GM18951 (cell line): Measurements from ENCODE around the gene KREMEN2.
A peak's percentile ranks its signal among the peaks of the same experiment; 100 is the strongest.

Experiments used
- POLR2A ChIP-seq: IDR thresholded peaks from 4 replicates; pipeline ENCODE4 v1.6.1; 2011; ENCODE audit warnings: mild to moderate bottlenecking; ENCODE audit not compliant: insufficient read length, insufficient read depth; ENCODE audit errors: extremely low read depth
- in situ Hi-C: fragments of 300-500 bp; cut with MboI; formaldehyde crosslinking; loops from one replicate; pipeline ENCODE4 v1.12.0; 2022; ENCODE audit warnings: low sequenced_read_pairs, mixed read lengths, inconsistent platforms; ENCODE audit not compliant: unreplicated experiment

The KREMEN2 gene

DNA sequence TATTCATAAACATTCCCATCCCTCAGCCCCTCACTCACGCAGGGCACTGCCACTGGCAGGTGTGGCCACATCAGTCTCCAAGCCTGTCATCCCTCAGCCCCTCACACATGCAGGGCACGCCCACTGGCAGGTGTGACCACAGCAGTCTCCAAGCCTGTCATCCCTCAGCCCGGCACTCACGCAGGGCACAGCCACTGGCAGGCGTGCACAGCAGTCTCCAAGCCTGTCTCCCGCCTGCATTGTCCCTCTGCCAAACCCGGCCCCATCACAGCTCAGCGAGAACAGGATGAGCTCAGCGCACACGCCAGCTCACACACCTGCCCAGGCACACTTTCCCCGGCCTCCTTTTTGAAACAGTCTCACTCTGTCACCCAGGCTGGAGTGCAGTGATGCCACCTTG is 11.4 kb upstream of the KREMEN2 start:
- TF ChIP-seq POLR2A = no peak
- in situ Hi-C loops = no loop called here

DNA sequence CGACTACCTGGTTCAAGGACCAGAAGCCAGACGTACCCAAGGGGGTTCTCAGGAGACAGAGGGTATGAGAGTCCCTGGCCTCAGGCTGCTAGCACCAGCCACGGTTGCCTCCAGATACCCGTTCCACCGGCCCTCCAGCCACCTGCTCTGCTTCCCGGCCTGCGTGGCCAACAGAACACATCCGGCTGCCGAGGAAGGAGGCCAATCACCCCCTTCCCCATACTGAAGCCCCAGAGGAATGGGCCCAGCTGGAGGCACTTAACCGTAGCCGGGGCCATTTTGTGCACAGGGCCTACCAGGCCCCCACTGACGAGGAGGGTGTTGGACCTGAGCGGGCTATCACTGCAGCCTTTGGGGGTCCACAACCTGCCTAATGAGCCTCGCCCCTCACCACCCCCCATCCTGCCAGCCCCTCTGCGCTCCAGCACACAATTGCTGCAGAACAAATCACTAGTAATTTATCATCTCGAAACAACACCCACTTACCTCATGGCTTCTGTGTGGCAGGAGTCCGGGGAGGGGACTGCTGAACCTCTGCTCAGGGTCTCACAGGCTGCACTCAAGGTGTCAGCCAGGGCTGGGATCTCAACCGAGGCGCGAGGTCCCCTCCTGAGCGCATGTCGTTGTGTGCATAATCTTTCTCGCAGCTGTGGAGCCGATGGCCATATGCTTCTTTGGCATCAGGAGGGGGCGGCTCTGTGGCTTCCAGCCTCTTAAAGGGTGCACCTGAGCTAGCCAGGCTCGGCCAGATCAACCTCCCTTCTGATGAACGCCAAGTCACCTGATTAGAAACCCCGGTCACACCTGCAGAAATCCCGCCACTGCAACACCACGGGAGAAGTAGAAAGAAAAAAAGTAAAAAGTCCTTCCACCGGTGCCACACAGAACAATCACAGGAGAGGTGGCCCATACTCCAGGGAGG is 10.1 kb upstream of the KREMEN2 start:
- no peak for TF ChIP-seq POLR2A
- in situ Hi-C loops = no loop called here

DNA sequence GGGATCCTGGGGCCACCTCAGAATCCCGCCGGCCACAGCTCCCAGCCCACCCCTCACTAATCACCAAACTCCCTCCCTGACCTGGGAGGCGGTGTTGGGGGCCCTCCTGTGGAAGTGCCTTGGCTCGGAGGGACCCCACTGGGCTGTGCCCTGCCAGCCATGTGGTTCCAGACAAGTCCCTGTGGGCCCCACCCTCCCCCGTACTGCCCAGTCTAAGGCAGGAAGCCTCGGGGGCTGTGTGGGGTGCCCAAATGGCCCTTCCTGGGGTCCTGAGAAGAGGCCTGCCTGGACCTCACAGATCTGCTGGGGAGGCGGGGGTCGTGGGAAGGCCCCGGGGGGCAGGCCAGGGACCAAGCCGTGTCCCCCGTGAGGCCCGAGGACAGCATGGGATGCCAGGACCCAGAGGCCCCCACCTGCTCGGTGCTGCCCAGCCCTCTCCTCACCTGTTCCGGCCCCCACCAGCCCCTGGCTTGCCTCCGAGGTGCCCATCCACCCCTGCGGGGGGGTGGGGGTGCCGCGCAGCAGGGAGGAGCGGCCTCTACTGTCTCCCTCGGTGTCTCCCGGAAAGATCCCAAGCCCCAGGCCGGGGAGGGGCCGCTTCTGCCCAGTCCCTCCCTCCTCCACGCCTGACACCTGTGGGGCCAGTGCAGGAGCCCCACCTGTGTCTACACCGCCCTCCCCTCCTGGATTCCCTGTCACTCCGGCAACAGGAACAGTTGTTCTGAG is 9.3 kb upstream of the KREMEN2 start:
- no peak for TF ChIP-seq POLR2A
- in situ Hi-C loops = no loop called here

DNA sequence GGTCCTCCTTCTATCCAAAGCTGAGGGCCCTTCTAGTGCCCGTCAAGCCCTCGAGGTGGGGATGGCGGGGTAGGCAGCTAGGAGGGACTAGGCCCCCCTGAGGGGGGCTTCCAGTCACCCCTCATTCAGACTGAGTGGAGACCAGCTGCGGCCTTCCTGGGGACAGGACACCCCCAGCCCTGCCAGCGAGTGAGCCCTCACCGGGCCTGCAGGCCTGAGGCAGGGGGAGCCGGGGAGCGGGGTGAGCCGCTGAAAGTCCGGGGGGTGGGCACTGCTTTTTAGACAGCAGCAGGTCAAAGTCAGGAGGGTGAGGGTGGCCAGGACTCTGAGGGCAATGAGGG is 8.7 kb upstream of the KREMEN2 start:
- no peak for TF ChIP-seq POLR2A
- in situ Hi-C loops = no loop called here

DNA sequence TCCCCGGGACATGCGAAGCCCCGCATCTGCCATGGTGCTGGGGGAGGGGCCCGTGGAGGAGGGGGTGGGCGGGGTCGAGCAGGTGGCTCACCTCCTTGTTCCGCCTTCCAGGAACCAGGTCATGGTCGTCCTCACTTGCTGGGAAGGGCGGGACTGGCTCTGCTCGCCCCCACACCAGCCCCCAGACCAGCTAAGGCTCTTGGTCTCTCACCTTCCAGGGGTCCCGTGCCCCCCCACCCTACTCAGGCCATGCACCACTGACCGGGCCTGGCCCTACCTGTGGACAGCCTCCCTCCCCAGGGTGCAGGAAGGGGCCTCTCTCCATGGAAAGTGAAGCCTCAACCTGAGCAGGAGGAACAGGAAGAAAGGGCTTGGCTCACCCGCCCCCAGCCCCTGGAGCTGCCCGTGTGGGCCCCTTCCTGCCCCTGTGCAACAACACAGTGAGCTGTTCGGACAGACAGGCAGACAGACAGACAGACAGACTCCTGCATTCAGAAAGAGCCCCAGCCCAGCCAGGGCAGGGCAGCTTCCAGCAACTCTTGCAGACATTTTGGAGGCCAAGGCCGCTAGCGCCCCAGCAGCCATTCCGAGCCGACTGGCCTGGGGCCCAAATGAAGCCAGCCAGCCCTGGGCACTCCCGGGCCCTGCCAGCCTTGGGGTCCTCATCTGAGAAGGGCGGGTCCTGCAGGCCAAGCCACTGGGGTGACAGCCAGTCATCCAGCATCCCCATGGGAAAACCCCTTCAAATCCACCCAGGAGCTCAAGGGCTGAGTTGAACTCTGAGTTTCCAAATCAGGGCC is 8.1 kb upstream of the KREMEN2 start:
- in situ Hi-C loops = no loop called here
- TF ChIP-seq POLR2A = no peak

DNA sequence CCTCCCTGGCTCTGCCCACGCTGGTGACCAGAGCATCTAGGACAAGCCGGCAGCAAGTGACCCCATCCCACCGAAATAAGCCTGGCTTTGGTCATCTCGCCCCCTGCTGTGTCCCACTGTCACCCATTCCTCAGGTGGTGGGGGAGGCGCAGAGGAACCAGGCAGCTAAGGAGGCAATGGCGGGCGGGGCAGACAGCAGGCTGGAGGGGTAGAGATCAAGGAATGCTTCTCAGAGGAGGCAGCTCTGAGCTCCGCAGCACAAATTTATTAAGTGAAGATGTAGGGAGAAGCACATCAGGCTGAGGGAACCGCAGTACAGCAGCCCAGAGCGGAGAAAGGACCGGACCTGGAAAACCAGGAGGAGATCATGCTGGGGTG is 7.5 kb upstream of the KREMEN2 start:
- no peak for TF ChIP-seq POLR2A
- in situ Hi-C loops = no loop called here

DNA sequence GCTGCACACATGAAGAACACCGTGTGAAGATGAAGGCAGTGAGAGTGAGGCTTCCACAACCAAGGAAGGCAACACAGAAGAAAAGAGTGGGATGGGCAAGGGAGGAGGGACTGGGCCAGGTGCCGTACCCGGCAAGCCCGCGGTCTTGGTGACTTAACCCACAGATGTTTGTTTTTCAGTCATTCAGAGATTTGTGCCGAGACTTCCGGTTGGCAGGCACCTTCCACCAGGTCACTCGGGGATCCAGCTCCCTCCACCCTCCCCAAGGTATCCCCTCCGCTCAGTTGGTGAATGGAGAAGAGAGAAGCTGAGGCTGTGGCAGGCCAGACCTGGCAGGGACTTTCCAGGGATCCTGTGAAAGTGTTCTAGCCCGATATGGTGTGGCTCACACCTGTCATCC is 4.9 kb upstream of the KREMEN2 start:
- in situ Hi-C loops = no loop called here

DNA sequence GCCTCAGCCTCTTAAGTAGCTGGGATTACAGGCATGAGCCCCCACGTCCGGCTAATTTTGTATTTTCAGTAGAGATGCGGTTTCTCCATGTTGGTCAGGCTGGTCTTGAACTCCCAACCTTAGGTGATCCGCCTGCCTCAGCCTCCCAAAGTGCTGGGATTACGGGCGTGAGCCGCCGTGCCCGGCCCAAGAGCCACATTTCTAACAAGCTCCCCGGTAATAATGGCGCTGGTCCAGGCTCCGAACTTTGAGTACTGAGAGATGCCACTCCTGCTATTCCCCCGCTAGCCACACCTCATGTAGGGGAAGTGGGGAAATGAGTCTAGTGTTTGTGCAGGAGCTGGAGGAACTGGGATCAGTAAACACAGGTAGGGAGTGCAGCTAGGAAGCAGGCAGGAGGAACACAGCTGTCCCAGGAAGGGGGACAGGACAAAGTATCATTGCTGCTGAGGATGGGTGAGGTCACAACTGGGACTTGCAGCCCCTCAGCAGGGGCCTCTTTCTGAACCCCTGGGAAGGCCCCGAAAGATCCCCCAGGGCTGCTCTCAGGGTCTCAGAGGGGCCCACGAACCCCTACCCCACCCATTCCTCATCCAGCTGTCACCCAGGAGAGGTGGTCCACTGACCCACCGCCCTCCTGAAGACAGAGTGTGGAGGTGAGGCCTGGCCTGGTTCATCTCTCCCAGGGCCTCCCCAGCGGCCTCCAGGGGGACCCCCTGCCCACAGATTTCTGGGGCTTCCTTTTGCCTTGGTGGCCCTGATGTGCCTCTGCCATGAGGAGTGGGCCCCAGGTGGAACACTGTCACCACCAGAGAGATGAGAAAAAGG is 3.7 kb upstream of the KREMEN2 start:
- in situ Hi-C loops = no loop called here
- TF ChIP-seq POLR2A = no peak

More for the DNA sequence above, 4.9 kb upstream of the KREMEN2 start:
- no peak for TF ChIP-seq POLR2A

DNA sequence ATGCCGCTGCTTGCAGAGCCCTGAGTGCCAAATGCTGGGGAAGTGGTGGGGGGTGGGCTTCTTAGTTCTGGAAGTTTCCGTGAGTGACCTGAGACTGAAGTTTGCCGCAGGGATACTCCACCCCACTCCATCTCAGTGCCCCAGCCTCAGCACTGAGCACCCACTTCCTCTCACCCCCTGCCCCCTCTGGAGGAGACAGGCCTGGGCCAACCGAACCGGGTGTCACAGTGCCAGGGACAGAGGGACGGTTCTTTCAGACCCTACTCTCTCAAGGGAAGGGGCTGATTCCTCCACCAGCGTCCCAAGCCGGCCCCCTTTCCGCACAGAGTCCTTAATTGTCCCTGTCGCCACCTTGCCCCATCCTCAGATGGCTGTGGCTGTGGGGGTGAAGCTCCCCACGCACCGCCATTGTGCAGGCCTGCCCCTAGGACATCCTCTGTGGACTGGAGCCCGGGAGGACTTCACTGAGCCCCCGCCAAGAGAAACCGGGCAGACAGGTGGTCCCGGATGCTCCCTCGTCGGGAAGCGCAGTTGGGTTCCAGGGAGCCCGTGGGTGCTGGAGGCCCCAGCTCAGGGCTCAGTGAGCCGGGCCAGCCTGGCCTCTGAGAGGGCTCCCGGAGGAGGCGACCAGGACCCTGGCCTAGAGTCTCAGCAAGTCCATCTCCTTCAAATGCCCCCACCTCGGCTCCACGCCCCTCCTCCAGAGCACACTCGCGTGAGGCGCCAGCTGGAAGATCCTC is 1.6 kb upstream of the KREMEN2 start:
- in situ Hi-C loops = no loop called here
- no peak for TF ChIP-seq POLR2A

DNA sequence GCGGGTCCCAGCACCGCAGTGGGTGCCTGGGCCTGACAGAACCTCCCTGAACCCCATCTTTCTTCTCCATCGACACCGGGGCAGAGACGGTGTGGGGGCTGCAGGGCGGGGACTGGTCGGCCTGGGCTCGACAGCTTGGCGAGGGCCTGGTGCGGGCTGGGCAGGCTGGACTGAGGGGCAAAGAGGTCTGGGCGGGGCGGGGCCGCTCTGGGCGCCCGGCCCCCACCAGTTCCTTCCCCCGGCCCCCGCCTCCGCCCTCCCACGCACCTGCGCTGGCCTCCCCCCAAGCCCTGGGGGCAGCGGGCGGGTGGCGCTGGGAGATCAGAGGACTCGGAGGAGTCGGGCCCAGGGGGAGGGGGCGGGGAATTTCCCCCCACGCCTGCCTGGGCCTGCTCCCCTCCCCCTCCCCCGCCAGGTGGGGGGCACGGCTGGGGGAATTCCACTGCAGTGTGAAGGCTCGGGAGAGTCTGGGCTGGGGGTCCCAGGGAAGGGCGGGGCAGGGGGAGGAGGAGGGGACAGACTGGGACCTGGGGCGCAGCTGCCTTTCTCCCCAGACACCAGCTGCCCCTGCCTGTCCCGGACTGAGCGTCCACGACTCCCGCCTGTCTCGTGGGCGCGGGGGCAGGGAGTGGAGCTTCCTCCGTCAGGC is 877 bp upstream of the KREMEN2 start:
- in situ Hi-C loops = no loop called here
- TF ChIP-seq POLR2A = peak; percentile 17

DNA sequence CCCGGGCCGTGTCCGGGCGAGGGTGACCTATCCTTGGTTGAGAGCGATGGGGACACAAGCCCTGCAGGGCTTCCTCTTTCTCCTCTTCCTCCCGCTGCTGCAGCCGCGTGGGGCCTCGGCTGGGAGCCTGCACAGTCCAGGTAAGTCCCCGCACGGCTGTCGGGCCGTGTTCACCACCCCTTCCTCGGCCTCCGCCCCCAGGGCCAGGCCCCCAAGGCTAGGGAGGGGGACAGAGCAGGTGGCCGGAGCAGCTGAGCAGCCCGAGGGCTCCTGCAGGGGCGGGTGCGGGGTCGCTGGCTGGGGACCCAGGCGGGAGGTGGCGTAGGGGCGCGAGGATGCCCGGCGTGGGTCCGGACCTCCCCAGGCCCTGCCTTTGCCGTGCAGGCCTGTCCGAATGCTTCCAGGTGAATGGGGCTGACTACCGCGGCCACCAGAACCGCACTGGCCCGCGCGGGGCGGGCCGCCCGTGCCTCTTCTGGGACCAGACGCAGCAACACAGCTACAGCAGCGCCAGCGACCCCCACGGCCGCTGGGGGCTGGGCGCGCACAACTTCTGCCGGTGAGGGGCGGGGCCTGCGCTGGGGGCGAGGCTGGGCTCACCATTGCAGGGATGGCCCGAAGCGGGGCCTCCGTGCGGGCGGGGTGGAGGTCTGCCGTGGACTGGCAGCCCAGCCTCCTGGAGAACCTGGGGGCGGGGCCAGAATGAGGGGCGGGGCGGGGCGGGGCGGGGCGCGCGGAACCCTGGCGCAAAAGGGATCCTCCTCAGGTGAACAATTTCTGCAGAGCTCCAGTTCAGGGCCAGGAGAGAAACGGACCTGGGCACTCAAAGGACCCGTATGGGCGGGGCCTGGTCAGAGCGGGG is 631 bp downstream of the KREMEN2 start:
- no peak for TF ChIP-seq POLR2A
- in situ Hi-C loops = no loop called here
